GM12872 (cell line): ENCODE measurements around the gene MAP3K12.
A peak's percentile ranks its signal among the peaks of the same experiment; 100 is the strongest.

Source experiments
- CTCF ChIP-seq: IDR thresholded peaks from 3 replicates; pipeline ENCODE4 v1.5.1; 2011; ENCODE audit warnings: low read depth, mild to moderate bottlenecking, low read length, moderate library complexity; ENCODE audit not compliant: insufficient read depth

The MAP3K12 gene

DNA sequence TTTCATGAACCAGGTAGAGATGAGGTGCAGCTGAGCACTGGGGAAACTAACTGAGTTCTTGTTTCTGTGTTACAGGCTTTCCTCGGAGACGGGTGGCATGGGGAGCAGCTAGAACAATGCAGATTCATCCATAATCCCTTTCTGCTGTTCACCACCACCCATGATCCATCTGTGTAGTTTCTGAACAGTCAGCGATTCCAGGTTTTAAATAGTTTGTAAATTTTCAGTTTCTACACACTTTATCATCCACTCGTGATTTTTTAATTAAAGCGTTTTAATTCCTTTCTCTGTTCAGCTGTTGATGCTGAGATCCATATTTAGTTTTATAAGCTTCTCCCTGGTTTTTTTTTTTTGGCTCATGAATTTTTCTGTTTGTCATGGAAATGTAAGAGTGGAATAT, 19.9 kb downstream of the MAP3K12 start:
- TF ChIP-seq CTCF, result no peak

DNA sequence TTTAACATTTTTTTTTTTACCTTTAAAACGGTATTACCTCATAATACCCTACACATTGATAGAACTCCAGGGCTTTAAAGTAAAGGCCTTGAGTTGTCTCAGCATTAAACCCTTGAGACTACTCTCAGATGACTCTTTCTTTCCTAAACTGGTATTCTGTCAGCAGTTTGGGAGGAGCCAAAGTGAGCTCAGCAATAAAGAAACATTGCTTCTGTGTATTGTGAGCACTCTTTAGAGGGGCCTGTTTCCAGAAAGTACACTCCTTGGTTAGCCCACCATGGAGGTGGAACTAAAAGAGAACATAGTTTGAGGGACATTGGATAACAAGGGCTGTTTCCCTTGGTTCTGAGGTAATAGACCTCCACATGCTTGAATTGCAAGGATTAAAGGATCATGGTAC, 20.4 kb downstream of the MAP3K12 start:
- TF ChIP-seq CTCF, result no peak

- TF ChIP-seq CTCF, result peak; percentile 37; the same call in 2 of the 3 replicates
Measured at GRCh38 chr12:53476769-53477209, 22.5 kb downstream of the MAP3K12 start.

DNA sequence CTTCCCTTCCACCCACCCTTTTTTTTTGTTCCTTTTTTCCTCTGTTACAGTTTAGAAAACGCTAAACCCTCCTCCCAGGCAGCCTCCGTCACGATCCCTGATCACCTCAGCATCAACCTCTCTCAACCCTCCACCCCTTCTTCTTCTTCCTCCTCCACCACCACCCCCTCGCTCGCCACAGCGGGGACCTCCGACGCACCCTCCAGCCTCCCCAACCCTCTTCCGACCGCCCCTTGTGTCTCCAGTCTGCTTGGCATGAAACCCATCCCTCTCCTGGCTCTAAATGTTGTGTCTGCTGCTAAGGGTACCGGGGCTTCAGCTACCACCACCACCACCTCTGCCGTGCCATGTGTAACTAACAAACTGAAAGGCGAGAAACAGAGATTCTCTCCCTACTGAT, 24.4 kb downstream of the MAP3K12 start:
- TF ChIP-seq CTCF, result no peak

GRCh38 chr12:53474077-53474476, 25.2 kb downstream of the MAP3K12 start:
- TF ChIP-seq CTCF, result no peak

DNA sequence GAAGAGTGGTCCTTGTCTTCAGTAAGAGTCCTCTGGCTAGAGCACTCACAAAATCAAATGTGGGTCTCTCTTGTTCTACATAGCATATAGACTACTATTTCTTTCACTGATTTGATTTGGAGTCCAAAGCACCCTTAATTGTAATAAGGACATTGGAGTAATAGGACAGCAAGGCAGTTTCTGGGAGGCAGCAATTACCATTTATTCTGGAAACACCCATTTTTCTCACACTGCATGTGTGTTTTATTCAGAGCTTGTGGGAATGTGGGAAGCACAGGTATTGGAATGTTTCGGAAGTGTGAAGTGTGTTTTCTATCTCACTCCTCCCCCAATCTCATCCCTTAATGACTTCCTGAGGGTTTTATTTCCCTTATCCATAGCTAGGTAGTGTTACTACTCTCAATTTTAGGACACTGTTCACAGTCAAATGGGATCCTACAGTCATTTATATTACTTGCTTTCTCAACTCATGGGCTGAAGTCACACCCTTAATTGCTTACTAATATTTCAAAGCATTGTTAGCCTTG, 27.1 kb downstream of the MAP3K12 start:
- TF ChIP-seq CTCF, result no peak

- no peak for TF ChIP-seq CTCF
Measured at GRCh38 chr12:53468282-53468681, 31.0 kb downstream of the MAP3K12 start.
